Duodenal mucosa (tissue), 2 donors: ENCODE results near the gene DUSP22.
"Not testable (repeated sequence)": the region's sequence is repeated elsewhere in the genome, so short reads cannot be mapped to it uniquely, and the experiment has no call there.

Experiments
- H3K27ac ChIP-seq: one replicate; pipeline ENCODE4 v1.7.0; 2013; ENCODE audit warnings: low read depth, low read length
- H3K27me3 ChIP-seq, 2 donors: one replicate each; pipeline ENCODE4 v1.7.0; 2013; ENCODE audit warnings: low read length in 2 of 2, control low read depth in 1 of 2; ENCODE audit not compliant: insufficient read depth in 2 of 2, control insufficient read depth in 1 of 2
- H3K36me3 ChIP-seq, 2 donors: one replicate each; pipeline ENCODE4 v1.7.0; 2013; ENCODE audit warnings: low read length in 2 of 2, control low read depth in 1 of 2; ENCODE audit not compliant: insufficient read depth in 2 of 2, control insufficient read depth in 1 of 2
- H3K4me1 ChIP-seq, 2 donors: one replicate each; pipeline ENCODE4 v1.7.0; 2013; ENCODE audit warnings: low read length in 2 of 2, control low read depth in 1 of 2; ENCODE audit not compliant: insufficient read depth in 2 of 2, control insufficient read depth in 1 of 2
- H3K4me3 ChIP-seq, 2 donors: one replicate each; pipeline ENCODE4 v1.7.0; 2013; ENCODE audit warnings: low read length in 2 of 2, low read depth in 1 of 2
- H3K9ac ChIP-seq, 2 donors: one replicate each; pipeline ENCODE4 v1.7.0; 2013; ENCODE audit warnings: low read length in 2 of 2, low read depth in 1 of 2
- H3K9me3 ChIP-seq, 2 donors: one replicate each; pipeline ENCODE4 v1.7.0; 2013; ENCODE audit warnings: low read length in 2 of 2, control low read depth in 1 of 2; ENCODE audit not compliant: control insufficient read depth in 1 of 2

Gene DUSP22

GRCh38 chr6:324116-324728 lies 31.9 kb downstream of the DUSP22 start:
- no peak overlapping the region for H3K4me3 ChIP-seq
- no peak overlapping the region for H3K27ac ChIP-seq
- no peaks in the 10 kb centered on the region for H3K27me3 ChIP-seq
- H3K9ac ChIP-seq: no peak overlapping the region
- no peaks in the 10 kb centered on the region for H3K9me3 ChIP-seq
- peaks cover 33 to 57% of the 10 kb centered on the region in 2 donors for H3K4me1 ChIP-seq
- no peaks in the 10 kb centered on the region for H3K36me3 ChIP-seq

- H3K9me3 ChIP-seq: no peaks in the 10 kb centered on the region
- H3K27me3 ChIP-seq: no peaks in the 10 kb centered on the region
- H3K9ac ChIP-seq: no peak overlapping the region
- no peaks in the 10 kb centered on the region for H3K36me3 ChIP-seq
- H3K27ac ChIP-seq: no peak overlapping the region
- no peak overlapping the region for H3K4me3 ChIP-seq
- peaks cover 29 to 57% of the 10 kb centered on the region in 2 donors for H3K4me1 ChIP-seq
Observed at GRCh38 chr6:324729-325125, 32.4 kb downstream of the DUSP22 start.

GRCh38 chr6:325161-325860 lies 33.0 kb downstream of the DUSP22 start:
- H3K4me1 ChIP-seq: peaks cover 29 to 61% of the 10 kb centered on the region in 2 donors
- H3K4me3 ChIP-seq, H3K27me3 ChIP-seq, H3K27ac ChIP-seq, H3K9ac ChIP-seq, H3K9me3 ChIP-seq, H3K36me3 ChIP-seq: not testable (repeated sequence)

- not testable (repeated sequence) for H3K27me3 ChIP-seq, H3K27ac ChIP-seq, H3K36me3 ChIP-seq, H3K9ac ChIP-seq, H3K9me3 ChIP-seq, H3K4me3 ChIP-seq
- peaks cover 31 to 61% of the 10 kb centered on the region in 2 donors for H3K4me1 ChIP-seq
Observed at GRCh38 chr6:326066-326465, 33.8 kb downstream of the DUSP22 start.

GRCh38 chr6:326896-327537 lies 34.7 kb downstream of the DUSP22 start:
- H3K27me3 ChIP-seq: no peaks in the 10 kb centered on the region
- H3K4me1 ChIP-seq: peaks cover 39 to 63% of the 10 kb centered on the region in 2 donors
- H3K9me3 ChIP-seq: no peaks in the 10 kb centered on the region
- no peaks in the 10 kb centered on the region for H3K36me3 ChIP-seq
- no peak overlapping the region for H3K4me3 ChIP-seq
- H3K27ac ChIP-seq: no peak overlapping the region
- no peak overlapping the region for H3K9ac ChIP-seq

GRCh38 chr6:327538-328116 lies 35.3 kb downstream of the DUSP22 start:
- no peak overlapping the region for H3K9ac ChIP-seq
- H3K27me3 ChIP-seq: no peaks in the 10 kb centered on the region
- H3K9me3 ChIP-seq: no peaks in the 10 kb centered on the region
- peaks cover 42 to 59% of the 10 kb centered on the region in 2 donors for H3K4me1 ChIP-seq
- H3K27ac ChIP-seq: no peak overlapping the region
- no peaks in the 10 kb centered on the region for H3K36me3 ChIP-seq
- H3K4me3 ChIP-seq: peak overlapping the region in 1 of 2 donors; percentile 4

GRCh38 chr6:328136-328670 lies 35.9 kb downstream of the DUSP22 start:
- Histone ChIP-seq H3K27me3 (no peaks in the 10 kb centered on the region), H3K4me3 (no peak overlapping the region), H3K27ac (no peak overlapping the region), H3K4me1 (peaks cover 39 to 54% of the 10 kb centered on the region in 2 donors), H3K36me3 (no peaks in the 10 kb centered on the region), H3K9me3 (no peaks in the 10 kb centered on the region), H3K9ac (no peak overlapping the region)

- no peak overlapping the region for H3K9ac ChIP-seq
- H3K27ac ChIP-seq: no peak overlapping the region
- H3K4me1 ChIP-seq: peaks cover 31 to 47% of the 10 kb centered on the region in 2 donors
- H3K27me3 ChIP-seq: no peaks in the 10 kb centered on the region
- no peaks in the 10 kb centered on the region for H3K9me3 ChIP-seq
- H3K36me3 ChIP-seq: no peaks in the 10 kb centered on the region
- no peak overlapping the region for H3K4me3 ChIP-seq
Observed at GRCh38 chr6:328924-329323, 36.6 kb downstream of the DUSP22 start.

- no peaks in the 10 kb centered on the region for H3K9me3 ChIP-seq
- H3K27me3 ChIP-seq: no peaks in the 10 kb centered on the region
- H3K36me3 ChIP-seq: no peaks in the 10 kb centered on the region
- no peak overlapping the region for H3K4me3 ChIP-seq
- H3K4me1 ChIP-seq: peaks cover 26 to 37% of the 10 kb centered on the region in 2 donors
- H3K27ac ChIP-seq: no peak overlapping the region
- peak overlapping the region in 1 of 2 donors; percentile 45 for H3K9ac ChIP-seq
Observed at GRCh38 chr6:329888-330691, 37.8 kb downstream of the DUSP22 start.
